ENCODE results near the gene ACSL4.

DNA sequence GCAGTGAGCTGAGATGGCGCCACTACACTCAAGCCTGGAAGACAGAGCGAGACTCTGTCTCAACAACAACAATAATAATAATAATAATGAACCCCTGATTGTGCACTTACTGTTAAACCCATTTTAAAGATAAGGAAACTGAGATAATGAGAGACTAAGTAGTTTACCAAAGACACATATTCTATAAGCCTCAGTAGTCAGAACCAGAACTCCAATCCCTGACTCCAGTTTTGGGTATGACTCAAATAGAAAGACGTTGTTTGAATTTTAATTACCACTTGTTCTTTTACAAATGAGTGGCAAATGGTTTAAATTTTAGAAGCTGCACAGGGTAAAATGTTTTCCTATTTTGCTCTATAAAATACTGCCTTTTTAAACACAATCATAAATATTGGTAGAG is 37.4 kb downstream of the ACSL4 start:
- TF ChIP-seq, protein P1, sequence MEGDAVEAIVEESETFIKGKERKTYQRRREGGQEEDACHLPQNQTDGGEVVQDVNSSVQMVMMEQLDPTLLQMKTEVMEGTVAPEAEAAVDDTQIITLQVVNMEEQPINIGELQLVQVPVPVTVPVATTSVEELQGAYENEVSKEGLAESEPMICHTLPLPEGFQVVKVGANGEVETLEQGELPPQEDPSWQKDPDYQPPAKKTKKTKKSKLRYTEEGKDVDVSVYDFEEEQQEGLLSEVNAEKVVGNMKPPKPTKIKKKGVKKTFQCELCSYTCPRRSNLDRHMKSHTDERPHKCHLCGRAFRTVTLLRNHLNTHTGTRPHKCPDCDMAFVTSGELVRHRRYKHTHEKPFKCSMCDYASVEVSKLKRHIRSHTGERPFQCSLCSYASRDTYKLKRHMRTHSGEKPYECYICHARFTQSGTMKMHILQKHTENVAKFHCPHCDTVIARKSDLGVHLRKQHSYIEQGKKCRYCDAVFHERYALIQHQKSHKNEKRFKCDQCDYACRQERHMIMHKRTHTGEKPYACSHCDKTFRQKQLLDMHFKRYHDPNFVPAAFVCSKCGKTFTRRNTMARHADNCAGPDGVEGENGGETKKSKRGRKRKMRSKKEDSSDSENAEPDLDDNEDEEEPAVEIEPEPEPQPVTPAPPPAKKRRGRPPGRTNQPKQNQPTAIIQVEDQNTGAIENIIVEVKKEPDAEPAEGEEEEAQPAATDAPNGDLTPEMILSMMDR (IDR thresholded peaks at IDR 0.05): no peak
- TF ChIP-seq POLR2A (IDR thresholded peaks at IDR 0.05) (no peak), POLR2AphosphoS5 (IDR thresholded peaks at IDR 0.05) (no peak)

Data from prostate gland (tissue), 2 donors.